Bronchial epithelial cell (primary cell): ENCODE data around the gene RAB18. TPM values are rescaled to one million over a fixed set of nuclear protein-coding genes. Genes with fewer than 3 reads are reported as not detected.
"Not testable (repeated sequence)": the region's sequence is repeated elsewhere in the genome, so short reads cannot be mapped to it uniquely, and the experiment has no call there.

Source experiments
- DNase-seq: peaks from one replicate; pipeline ENCODE4 v3.0.0-alpha.2; 2010; ENCODE audit warnings: low read depth
- FAIRE-seq: peaks from 2 replicates; lab custom pipeline; 2011; peaks lifted over from hg19 to GRCh38; lab: Jason Lieb, UNC
- H3K27me3 ChIP-seq: 2 replicates; pipeline ENCODE4 v1.5.1; 2011; ENCODE audit warnings: low read length; ENCODE audit not compliant: control insufficient read depth, insufficient read depth
- H3K36me3 ChIP-seq: 2 replicates; pipeline ENCODE4 v1.5.1; 2011; ENCODE audit warnings: low read length; ENCODE audit not compliant: control insufficient read depth, insufficient read depth
- H3K4me3 ChIP-seq: 2 replicates; pipeline ENCODE4 v1.5.1; 2011; ENCODE audit warnings: mild to moderate bottlenecking, low read depth, low read length, control low read depth
- CTCF ChIP-seq: IDR thresholded peaks from 2 replicates; pipeline ENCODE4 v1.5.1; 2011; ENCODE audit warnings: mild to moderate bottlenecking, moderate library complexity, low read length, control low read depth, inconsistent platforms; ENCODE audit not compliant: insufficient read depth, severe bottlenecking
- total RNA-seq: library from RNA; depleted of rRNA; stranded (reverse); fragments of >200 nt; gene quantifications from 2 replicates; pipeline ENCODE4 v1.2.1, GENCODE V29; 2014

The RAB18 gene
- total RNA-seq, 1 donor from 2014 or later = 74.8 TPM

DNA sequence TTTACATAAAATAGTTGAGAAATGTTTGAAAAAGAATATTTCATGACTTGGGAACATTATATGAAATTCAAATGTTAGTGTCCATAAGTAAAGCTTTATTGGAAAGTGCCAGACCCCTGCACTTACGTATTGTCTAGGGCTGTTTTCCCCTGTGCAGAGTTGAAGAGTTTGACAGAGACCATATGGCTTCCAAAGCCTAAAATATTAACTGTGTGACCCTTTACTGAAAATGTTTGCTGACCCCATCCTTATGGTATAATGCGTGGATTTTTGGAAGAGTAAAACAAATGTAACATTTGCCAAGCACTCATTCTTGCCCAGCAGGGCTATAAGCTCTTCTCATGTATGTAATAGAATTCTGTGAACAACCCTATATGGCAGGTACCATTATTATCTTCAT, 40.1 kb upstream of the RAB18 start:
- no peaks in the 10 kb centered on the region for H3K36me3 ChIP-seq
- DNase-seq = no peak
- H3K4me3 ChIP-seq = no peak overlapping the region
- FAIRE-seq = no peak
- TF ChIP-seq CTCF = no peak
- H3K27me3 ChIP-seq = no peaks in the 10 kb centered on the region

DNA sequence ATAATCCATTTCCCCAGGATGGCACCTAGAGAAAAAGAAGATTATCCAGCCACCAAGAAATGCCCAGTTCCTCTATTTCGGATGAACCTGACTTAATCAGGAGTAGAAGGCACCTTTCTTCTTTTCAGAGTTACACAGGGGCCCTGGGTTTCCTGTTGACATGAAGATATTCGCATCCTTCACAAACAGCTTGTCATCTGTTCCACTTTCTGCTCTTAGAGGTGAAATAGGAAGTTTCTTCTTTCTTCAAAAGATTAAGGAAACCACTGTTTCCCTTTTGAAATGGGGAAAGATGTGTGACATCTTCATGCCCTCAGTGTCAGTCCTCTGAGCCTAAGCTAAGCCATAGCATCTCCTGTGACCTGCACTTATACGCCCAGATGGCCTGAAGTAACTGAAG, 39.1 kb upstream of the RAB18 start:
- H3K36me3 ChIP-seq = no peaks in the 10 kb centered on the region
- no peak overlapping the region for H3K4me3 ChIP-seq
- no peaks in the 10 kb centered on the region for H3K27me3 ChIP-seq
- TF ChIP-seq CTCF = no peak
- DNase-seq (no peak), FAIRE-seq (no peak)

DNA sequence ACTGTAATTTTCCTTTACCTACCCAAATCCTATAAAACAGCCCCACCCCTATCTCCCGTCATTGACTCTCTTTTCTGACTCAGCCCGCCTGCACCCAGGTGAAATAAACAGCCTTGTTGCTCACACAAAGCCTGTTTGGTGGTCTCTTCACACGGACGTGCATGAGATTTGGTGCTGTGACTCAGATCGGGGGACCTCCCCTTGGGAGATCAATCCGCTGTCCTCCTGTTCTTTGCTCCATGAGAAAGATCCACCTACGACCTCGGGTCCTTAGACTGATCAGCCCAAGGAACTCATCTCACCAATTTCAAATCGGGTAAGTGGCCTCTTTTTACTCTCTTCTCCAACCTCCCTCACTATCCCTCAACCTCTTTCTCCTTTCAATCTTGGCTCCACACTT, 38.5 kb upstream of the RAB18 start:
- not testable (repeated sequence) for DNase-seq, FAIRE-seq, H3K36me3 ChIP-seq, H3K27me3 ChIP-seq, H3K4me3 ChIP-seq

- no peaks in the 10 kb centered on the region for H3K27me3 ChIP-seq
Observed at GRCh38 chr10:27470885-27471284, 33.2 kb upstream of the RAB18 start.

GRCh38 chr10:27474741-27475140, 29.4 kb upstream of the RAB18 start:
- H3K27me3 ChIP-seq = no peaks in the 10 kb centered on the region
- H3K4me3 ChIP-seq = no peak overlapping the region
- DNase-seq (peak; percentile 90), FAIRE-seq (no peak)
- no peaks in the 10 kb centered on the region for H3K36me3 ChIP-seq
- no peak for TF ChIP-seq CTCF

More at GRCh38 chr10:27470885-27471284, 33.2 kb upstream of the RAB18 start:
- Histone ChIP-seq H3K4me3 (no peak overlapping the region), H3K36me3 (no peaks in the 10 kb centered on the region)
- TF ChIP-seq CTCF = no peak
- DNase-seq (no peak), FAIRE-seq (no peak)

GRCh38 chr10:27479016-27479415, 25.1 kb upstream of the RAB18 start:
- DNase-seq = peak; percentile 87

More at GRCh38 chr10:27479016-27479415, 25.1 kb upstream of the RAB18 start:
- no peak for TF ChIP-seq CTCF
- Histone ChIP-seq H3K36me3 (no peaks in the 10 kb centered on the region), H3K4me3 (no peak overlapping the region), H3K27me3 (no peaks in the 10 kb centered on the region)
- no peak for FAIRE-seq
